ELR (cell line): ENCODE results near the gene AGBL4.
"Not testable (repeated sequence)": the region's sequence is repeated elsewhere in the genome, so short reads cannot be mapped to it uniquely, and the experiment has no call there.

Experiments used
- DNase-seq: peaks from one replicate; pipeline ENCODE4 v3.0.0-alpha.2; 2015; ENCODE audit warnings: low read depth

Gene AGBL4

DNA sequence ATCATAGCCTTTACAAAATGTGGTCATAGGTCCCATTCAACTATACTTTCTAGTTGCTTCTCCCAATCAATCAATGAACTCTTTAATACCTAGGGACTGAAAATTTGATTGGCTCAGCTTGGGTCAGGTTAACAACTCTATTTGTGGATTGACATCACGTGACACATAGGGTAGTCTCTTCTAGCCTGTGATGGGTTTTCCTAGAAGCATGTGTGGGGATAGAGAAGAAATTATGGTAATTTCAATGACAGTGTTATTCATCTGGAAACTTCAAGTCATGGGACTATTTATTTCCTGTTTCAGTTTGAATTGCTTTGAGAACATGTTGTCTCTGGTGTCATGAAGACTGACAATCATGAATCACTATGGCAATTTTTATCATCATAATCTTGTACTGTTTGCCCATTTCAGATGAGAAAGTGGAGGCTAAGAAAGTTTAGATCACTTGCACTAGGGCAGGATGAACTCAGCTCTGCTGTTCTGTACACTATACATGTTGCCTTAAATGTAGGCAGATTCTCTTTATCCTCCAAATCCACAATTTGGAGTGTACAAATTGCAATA lies 717.2 kb downstream of the AGBL4 start:
- no peak for DNase-seq

DNA sequence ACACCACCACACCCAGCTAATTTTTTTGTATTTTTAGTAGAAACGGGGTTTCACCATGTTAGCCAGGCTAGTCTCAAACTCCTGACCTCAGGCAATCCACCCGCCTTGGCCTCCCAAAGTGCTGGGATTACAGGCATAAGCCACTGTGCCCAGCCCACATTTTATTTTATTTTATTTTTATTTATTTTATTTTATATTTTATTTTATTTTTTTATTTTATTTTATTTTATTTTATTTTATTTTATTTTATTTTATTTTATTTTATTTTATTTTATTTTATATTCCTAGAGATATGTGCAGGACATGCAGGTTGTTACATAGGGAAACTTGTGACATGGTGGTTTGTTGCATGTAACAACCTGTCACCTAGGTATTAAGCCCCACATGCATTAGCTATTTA lies 721.4 kb downstream of the AGBL4 start:
- DNase-seq = not testable (repeated sequence)

DNA sequence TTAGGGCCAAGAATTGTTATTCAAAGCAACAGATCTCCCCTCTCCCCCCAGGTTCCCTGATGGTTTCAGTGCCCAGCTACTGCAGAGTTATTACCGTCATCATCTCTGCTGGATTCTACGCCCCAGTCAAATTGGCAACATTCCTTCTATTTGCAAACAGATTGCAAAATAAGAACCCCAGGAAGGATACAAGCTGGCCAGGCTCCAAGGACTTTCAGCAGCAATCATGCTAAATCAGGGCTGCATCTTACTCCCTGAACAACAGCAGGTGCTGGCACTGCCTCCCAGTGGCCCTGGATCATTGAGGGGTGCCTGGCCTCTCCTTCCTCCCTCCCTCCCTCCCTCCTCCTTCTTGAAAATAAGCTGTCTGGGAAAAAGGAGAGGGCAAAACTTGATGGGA lies 725.5 kb downstream of the AGBL4 start:
- no peak for DNase-seq

DNA sequence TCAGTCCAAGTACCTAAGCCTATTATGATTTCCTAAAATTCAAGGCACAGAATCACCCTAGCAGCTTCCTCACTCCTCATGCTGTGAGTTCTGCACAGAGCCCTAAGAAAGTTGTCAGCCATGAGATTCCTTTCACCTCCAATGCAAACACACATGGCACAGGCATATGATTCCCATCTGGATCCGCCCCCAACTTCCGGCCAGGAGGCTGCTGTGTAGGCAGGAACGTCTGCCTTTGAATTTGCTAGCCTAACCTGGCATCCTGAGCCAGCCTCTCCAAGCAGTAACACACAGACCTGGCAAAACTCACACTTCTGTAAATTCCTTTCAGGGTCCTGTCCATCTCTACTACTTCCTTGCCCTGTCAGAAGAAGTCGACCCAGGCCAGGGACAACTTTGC lies 726.0 kb downstream of the AGBL4 start:
- DNase-seq = no peak

DNA sequence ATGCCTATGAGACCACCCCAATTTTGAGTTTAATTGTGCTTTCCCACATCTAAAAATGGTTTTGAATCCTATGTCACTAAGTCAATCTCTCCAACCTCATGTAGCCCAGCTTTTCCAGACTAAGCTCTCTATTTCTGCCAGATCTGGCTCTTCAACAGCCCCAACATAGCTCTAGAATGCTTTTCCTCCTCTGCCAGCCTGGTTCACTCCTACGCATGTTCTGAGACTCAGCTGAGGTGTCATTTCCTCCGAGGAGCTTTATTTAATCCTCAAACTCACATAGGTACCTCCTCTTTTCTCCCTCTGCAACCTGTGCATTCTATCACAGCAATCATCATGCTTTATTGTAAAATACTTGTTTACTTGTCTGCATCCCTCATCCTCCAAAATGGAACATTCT lies 729.2 kb downstream of the AGBL4 start:
- DNase-seq = no peak

DNA sequence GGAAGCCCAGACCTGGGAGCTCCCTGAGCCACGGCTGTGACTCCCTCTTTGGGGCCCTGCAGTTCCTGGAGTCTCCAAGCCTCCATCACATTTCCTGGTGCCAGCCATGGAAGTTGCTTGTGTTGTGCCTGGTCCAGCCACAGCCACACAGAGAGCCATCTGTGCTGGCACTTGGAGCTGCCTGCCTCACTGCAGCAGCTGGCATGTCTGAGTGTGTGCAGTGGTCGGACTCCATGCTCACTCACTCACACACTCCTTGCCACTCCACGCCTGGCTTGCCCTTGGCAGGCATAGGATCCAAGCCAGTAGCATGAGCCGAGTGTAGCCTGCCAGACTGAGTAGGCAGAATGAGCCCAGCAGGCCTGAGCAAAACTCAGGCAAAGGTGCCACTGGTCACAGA lies 730.7 kb downstream of the AGBL4 start:
- DNase-seq = no peak

DNA sequence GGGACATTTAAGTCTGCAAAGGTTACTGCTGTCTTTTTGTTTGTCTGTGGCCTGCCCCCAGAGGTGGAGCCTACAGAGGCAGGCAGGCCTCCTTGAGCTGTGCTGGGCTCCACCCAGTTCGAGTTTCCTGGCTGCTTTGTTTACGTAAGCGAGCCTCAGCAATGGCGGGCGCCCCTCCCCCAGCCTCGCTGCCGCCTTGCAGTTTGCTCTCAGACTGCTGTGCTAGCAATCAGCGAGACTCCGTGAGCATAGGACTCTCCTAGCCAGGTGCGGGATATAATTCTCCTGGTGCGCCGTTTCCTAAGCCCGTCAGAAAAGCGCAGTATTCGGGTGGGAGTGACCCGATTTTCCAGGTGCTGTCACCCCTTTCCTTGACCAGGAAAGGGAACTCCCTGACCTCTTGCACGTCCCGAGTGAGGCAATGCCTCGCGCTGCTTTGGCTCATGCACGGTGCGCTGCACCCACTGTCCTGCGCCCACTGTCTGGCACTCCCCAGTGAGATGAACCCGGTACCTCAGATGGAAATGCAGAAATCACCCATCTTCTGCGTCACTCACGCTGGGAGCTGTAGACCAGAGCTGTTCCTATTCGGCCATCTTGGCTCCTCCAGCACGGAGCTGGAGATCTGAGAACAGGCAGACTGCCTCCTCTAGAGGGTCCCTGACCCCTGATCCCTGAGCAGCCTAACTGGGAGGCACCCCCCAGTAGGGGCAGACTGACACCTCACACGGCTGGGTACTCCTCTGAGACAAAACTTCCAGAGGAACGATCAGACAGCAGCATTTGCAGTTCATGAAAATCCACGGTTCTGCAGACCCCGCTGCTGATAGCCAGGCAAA lies 766.3 kb downstream of the AGBL4 start:
- not testable (repeated sequence) for DNase-seq

DNA sequence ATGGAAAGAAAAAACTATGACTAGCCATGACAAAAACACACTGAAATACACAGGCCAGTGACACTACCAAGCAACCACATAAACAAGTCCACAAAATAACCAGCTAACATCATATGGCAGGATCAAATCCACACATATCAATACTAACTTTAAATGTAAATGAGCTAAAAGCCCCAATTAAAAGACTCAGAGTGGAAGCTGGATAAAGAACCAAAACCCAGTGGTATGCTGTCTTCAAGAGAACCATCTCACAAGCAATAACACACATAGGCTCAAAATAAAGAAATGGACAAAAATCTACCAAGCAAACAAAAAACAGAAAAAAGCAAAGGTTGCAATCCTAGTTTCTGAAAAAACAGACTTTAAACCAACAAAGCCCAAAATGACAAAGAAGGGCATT lies 770.8 kb downstream of the AGBL4 start:
- DNase-seq = no peak

DNA sequence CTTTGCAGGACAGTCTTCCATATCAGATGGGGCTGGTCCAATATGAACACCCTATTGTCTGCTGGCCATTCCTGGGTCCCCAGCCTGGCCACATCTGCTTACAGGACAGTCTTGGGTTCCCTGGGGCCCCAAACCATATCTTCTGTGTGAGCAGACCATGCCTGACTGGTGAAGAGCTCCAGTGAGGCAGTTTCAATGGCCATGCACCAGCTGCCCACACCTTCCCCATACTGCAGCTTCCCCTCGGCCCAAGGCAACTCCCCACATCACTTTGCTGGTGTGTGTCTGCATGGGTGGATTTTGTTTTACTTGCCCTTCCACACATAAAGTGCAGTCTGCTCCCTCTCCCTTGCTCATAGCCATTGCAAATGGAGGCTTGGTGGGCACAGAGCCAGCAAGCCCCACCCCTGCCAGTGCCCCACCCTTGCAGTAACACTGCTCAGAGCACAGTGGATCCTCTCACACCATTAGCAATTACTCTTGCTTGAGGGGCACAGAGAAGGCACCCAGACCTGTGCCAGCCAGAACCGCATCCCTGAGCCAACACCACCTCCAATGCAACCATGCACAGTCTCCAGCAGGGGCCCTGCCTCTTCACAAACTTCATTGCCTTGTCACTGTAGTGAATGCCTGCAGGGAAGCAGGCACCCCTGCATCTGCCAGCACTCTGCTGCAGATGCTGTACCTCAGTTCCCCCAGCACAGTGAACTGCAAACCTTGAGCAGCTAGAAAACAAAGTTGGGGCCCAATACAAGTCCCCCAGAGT lies 772.6 kb downstream of the AGBL4 start:
- DNase-seq = no peak

DNA sequence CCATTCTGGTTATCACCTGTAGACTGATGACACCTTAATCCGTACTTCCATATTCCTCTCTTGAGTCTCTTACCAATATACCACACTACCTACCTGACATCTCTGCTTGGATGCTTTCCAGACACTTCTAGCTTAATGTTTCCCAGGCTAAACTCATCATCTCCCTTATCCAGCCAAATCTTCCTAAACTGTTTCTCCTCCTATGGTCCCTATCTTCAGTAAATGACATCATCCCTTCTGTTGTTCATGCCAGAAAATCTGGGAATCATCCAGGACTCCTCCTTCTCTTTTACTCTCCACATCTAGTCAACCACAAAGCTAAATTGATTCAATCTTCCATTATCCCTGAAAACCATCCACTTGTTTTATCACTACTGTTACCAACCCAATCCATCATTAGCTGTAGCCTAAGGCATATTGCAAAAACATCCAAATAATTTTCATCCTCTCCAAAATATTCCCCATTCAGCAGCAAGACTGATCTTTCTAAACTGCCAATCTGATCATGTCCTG lies 783.0 kb downstream of the AGBL4 start:
- DNase-seq = no peak

DNA sequence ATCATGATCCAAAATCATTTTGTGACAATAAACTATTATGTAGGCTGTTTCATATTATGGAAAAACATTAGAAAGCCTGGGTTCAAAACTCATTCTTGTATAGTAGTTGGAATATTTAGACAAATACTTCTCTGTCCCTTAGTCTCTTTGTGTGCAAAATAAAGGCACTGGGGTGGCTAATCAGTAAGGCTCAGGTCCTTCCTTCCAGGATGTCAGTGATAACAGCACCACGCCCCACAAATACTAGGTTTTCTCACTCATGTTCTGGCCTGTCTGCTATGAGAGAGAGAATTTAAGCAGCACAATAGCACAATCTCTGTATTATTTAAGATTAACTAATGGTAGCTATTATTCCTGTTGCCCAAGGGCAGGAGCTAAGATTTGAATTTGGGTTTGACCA lies 788.8 kb downstream of the AGBL4 start:
- DNase-seq = no peak

DNA sequence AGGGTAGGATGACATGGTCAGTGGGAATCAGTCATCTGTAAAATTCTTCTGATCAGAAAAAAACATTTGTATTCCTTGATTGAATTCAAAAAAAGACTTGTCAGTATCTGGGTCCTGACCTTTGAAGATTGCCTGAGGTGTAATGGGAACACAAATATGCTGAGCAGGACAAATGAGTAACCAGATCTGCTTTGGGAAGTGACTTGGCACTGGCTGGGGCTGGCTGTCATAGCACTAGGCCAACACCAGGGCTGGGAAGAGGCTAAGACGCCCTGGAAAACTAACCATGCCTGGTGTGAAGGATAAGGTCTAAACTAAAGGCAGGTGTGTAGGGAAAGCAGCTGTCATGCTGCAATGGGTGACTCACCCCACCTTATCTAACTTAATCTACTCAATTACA lies 794.2 kb downstream of the AGBL4 start:
- DNase-seq = no peak

DNA sequence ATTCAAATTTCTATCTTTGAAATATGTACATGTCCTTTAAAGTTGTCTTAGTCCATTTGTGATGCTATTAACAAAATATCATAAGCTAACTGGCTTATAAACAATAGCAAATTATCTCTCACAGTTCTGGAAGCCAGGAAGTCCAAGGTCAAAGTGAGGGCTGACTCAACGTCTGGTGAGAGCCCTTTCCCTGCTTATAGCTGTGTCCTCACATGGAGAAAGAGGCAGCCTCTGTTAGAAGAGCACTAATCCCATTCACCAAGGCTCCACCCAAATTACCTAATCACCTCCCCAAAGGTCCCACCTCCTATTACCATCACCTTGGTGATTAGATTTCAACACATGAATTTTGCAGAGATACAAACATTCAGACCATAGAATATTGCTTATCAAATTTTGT lies 797.0 kb downstream of the AGBL4 start:
- no peak for DNase-seq

DNA sequence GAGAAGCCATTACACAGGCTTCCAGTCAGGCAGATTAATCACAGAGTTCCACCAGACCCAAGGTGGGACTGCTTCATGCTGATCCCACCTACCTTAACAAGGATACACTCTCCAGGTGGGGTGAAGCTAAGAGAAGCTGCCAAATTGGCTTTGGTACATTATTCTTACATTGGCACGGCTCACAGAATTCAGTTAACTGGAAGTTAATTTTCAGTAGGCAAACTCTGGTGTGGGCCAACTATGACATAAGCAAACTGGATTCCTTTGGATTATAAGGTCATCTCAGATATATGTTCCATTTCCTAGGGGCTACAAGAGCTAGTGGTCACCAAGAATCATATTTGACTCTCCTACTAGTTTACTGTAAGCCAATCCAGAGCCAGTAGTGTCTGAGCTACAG lies 798.3 kb downstream of the AGBL4 start:
- no peak for DNase-seq

DNA sequence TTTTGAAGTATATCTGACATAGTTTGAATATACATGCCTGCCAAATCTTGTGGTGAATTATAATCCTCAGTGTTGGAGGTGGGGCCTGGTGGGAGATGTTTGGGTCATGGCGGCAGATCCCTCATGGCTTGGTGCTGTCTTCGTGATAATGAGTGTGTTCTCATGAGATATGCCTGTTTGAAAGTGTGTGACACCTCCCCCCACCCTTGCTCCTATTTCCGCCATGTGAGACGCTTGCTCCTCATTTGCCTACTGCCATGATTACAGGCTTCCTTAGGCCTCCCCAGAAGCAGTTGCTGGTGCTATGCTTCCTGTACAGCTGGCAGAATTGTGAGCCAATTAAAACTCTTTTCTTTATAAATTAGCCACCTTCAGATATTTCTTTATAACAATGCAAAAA lies 810.5 kb downstream of the AGBL4 start:
- no peak for DNase-seq

DNA sequence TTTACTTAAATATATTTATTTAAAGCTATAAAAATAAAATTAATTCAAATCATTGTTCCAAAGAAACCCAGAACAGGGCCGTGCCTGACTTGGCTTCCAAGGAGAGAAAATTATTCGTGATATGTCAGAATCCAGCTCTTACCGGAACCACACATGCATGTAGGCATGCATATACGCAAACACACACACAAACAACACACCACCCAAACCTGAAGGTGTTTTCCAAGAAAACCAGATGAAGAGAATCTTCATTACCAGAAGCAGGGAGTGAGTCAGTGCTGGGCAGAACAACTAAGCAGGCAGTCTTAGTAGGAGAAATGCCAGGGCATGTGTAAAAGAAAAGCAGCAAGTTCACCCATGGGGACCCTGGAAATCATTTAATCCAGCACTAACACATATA lies 815.0 kb downstream of the AGBL4 start:
- DNase-seq = no peak

DNA sequence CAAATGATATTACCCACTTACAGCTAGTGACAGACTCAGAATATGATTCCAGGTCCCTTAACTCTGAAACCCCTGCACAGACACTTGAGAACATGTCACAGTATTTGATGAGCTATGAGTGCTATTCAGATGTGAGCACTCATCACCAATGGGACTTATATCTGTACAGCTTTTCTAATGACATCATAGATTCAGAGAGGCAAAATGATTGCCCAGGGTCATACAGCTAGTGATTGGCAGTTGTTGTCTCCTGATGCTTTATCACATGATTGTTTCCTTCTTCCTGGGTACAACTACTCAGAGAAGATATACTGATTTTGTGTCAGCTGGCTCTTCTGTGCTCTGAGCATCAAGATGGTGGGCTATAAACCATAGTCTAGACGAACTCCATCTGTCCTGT lies 819.0 kb downstream of the AGBL4 start:
- no peak for DNase-seq

DNA sequence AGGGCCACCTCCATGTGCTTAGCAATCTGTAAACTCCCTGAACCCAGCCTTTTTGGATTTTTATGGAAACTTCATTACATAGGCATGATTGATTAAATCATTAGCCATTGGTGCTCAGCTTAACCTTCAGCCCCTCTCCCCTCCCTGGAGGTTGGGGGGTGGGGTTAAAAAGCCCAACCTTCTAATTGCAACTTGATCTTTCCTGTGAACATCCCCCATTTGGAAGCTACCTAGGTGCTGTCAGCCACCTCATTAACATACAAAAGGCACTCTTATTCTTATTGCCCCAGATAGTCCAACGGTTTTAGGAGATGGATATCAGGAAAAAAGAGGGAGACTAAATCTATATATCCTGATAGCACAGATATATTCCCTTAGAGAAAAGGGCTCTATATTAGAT lies 823.0 kb downstream of the AGBL4 start:
- no peak for DNase-seq

DNA sequence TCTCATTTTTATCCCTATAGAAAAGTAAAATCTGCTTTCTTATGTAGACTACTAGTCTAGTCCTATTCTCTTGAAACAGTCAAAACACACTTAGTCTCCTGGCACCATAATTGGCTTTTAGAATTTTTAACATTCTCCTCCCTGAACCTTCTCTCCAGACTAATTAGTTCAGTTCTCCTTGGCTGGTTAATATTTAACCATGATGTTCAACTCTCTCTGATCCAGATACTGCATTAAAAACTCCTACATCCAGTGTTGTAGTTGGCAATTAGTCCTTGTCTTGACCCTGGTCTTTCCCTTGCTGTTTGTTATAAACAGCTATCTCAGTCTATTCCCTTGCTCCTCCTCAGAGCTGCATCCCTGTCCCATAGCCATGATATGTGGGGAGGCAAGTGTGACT lies 824.2 kb downstream of the AGBL4 start:
- DNase-seq = no peak

DNA sequence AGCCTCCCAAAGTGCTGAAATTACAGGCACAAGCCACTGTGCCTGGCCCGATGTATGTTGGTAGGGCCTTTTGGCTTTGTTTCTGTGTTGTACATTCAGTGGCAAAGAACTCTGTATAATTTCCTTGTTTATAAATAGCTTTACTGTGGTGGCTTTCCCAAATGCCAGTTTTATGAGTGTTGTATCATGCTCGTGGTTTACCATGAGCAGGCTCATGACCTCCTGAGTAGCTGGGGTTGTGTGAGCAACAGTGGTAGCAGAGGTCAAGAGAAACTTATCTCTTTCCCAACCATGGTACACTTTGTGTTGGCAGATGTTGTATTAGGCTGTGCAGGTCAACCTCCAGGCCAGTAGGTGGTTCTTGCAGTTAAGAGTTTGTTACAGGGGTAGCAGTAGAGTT lies 826.7 kb downstream of the AGBL4 start:
- DNase-seq = no peak

DNA sequence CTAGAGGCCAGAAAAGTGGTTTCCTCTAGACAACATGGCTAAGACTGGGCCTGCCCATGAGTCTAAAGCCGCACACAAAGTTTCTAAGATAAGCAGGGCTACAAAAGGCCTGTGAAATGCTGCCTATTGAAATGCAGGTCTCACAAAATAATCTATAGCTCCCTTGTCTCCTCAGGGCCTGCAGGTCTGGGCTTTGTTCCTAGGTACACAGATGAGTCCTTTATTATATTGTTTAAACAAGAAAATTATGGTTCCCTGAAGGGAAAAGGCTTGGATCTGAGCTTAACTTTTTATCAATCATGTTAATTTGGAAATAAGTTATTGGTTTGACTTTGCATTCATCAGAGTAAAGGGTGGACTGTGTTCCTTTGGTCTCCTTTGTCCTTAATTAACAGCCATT lies 833.6 kb downstream of the AGBL4 start:
- DNase-seq = no peak

DNA sequence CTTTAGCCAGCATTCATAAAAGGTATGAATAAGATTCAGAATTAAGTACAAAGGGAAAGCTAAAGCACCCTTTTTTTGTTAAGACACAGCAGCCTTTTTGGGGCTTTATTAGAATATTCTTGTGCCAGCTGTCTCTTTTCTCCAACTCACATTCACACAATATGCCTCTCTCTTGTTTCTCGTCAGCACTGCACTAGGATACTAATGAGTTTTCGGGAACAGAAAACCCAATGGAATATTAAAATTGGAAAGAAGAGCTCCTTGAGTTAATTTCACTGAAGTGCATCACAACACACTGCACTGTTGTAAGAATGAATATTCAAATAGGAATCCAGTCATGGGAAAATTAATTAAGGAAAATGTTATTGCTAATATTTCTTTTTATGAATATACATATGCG lies 836.7 kb downstream of the AGBL4 start:
- no peak for DNase-seq

DNA sequence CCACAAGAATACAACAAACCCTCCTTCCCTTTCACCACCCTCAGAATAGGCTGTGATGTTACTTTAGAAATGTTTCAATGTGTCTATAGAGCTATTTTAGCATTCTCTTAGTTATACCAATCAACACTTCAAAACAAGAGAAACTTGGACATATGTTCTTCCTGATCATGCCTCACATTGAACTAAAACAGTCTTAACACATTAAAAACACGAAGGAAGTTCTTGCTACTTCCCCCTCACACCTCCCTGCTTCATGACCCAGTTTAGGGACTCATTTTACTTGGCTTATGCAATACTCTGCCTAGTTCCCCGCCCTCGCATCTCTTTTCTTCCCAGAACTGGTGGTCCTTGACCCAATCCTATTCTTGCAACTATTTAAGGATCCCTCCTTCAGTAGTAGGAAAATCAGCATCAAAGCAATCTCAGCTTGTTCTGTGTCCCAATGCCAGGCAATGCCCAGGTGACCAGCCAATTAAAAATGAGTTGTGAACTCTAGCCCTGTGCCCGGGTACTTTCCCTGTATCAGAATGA lies 838.2 kb downstream of the AGBL4 start:
- no peak for DNase-seq
